ENCODE measurements around the gene TAAR6. TPM values are rescaled to one million over a fixed set of nuclear protein-coding genes. Genes with fewer than 3 reads are reported as not detected.

Gene TAAR6
- total RNA-seq (2021) = not detected in 2 replicates
- not detected for Bru-seq, nascent RNA
- BruChase-seq, experiment 1, labeled RNA remaining after a 2-hour chase = not detected
- BruChase-seq, experiment 2, labeled RNA remaining after a 6-hour chase = percentile 20 among the genes with signal in this experiment
- long read RNA-seq = 0 reads

DNA sequence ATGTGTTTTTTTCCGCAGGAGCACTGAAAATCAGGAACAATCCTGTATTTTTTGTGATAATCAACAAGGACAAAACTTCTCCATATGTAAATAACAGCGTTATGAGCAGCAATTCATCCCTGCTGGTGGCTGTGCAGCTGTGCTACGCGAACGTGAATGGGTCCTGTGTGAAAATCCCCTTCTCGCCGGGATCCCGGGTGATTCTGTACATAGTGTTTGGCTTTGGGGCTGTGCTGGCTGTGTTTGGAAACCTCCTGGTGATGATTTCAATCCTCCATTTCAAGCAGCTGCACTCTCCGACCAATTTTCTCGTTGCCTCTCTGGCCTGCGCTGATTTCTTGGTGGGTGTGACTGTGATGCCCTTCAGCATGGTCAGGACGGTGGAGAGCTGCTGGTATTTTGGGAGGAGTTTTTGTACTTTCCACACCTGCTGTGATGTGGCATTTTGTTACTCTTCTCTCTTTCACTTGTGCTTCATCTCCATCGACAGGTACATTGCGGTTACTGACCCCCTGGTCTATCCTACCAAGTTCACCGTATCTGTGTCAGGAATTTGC is at the start of gene TAAR6:
Gene TAAR6, plus strand, starts transcription at position 102 of the 557 bp plus-strand sequence. Its CDS starts 0 bp downstream, at position 102.
- Histone ChIP-seq H3K9me3 (ENCODE audit: insufficient read depth, low read depth) (peaks cover 4% of the 10 kb centered on the region; the same call in 1 of the 2 replicates), H3K36me3 (ENCODE audit: low read depth) (no peaks in the 10 kb centered on the region), H3K4me2 (no peak within 1 kb of the TSS), H3K79me2 (ENCODE audit: low read depth) (no peaks in the 10 kb centered on the region), H3K9me2 (ENCODE audit: insufficient read depth) (0 out of 2 replicates have a peak, but pooled peaks cover 5% of the 10 kb centered on the region), H4K20me1 (ENCODE audit: insufficient read depth) (no peaks in the 10 kb centered on the region), H2AFZ (peak within 1 kb of the TSS; percentile 48; the same call in 1 of the 2 replicates), H3K27me3 (ENCODE audit: insufficient read depth, low read depth) (no peaks in the 10 kb centered on the region), H3K4me3 (no peak within 1 kb of the TSS), H3K4me1 (replicated peaks; ENCODE audit: insufficient read depth) (no peaks in the 10 kb centered on the region), H3K27ac (no peak within 1 kb of the TSS), H3F3A (ENCODE audit: insufficient read depth, low read depth) (no peaks in the 10 kb centered on the region)
- intact Hi-C loops (cut with micrococcal nuclease; ENCODE audit: unreplicated experiment) = no loop called here
- TF ChIP-seq, protein P1, sequence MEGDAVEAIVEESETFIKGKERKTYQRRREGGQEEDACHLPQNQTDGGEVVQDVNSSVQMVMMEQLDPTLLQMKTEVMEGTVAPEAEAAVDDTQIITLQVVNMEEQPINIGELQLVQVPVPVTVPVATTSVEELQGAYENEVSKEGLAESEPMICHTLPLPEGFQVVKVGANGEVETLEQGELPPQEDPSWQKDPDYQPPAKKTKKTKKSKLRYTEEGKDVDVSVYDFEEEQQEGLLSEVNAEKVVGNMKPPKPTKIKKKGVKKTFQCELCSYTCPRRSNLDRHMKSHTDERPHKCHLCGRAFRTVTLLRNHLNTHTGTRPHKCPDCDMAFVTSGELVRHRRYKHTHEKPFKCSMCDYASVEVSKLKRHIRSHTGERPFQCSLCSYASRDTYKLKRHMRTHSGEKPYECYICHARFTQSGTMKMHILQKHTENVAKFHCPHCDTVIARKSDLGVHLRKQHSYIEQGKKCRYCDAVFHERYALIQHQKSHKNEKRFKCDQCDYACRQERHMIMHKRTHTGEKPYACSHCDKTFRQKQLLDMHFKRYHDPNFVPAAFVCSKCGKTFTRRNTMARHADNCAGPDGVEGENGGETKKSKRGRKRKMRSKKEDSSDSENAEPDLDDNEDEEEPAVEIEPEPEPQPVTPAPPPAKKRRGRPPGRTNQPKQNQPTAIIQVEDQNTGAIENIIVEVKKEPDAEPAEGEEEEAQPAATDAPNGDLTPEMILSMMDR (conservative IDR thresholded peaks at IDR 0.05) = no peak
- no peak for TF ChIP-seq EZH2 (IDR thresholded peaks at IDR 0.05; ENCODE audit: low read depth)
- CTCF ChIA-PET = no interaction called here
- POLR2A ChIA-PET (ENCODE audit: unreplicated experiment) = no interaction called here
- DNase-seq = no peak
- no TSS peak for BruUV-seq (replicated peaks)

- ChIA-PET CTCF (no interaction called here), POLR2A (ENCODE audit: unreplicated experiment) (no interaction called here)
- Histone ChIP-seq H3F3A (ENCODE audit: insufficient read depth, low read depth) (no peaks in the 10 kb centered on the region), H3K27ac (no peak overlapping the region), H3K4me3 (no peak overlapping the region), H3K9me3 (ENCODE audit: insufficient read depth, low read depth) (no peaks in the 10 kb centered on the region), H3K9me2 (ENCODE audit: insufficient read depth) (0 out of 2 replicates have a peak, but pooled peaks cover 3% of the 10 kb centered on the region), H3K27me3 (ENCODE audit: insufficient read depth, low read depth) (no peaks in the 10 kb centered on the region), H3K79me2 (ENCODE audit: low read depth) (no peaks in the 10 kb centered on the region), H3K4me1 (replicated peaks; ENCODE audit: insufficient read depth) (no peaks in the 10 kb centered on the region), H3K4me2 (no peak overlapping the region), H4K20me1 (ENCODE audit: insufficient read depth) (no peaks in the 10 kb centered on the region), H3K36me3 (ENCODE audit: low read depth) (no peaks in the 10 kb centered on the region), H2AFZ (no peak overlapping the region)
- DNase-seq = no peak
- intact Hi-C loops (cut with micrococcal nuclease; ENCODE audit: unreplicated experiment) = no loop called here
- TF ChIP-seq EZH2 (IDR thresholded peaks at IDR 0.05; ENCODE audit: low read depth) = no peak
- TF ChIP-seq, protein P1 (conservative IDR thresholded peaks at IDR 0.05) = no peak
- no TSS peak for BruUV-seq (replicated peaks)
These were observed 49.2 kb upstream of the TAAR6 start for GRCh38 chr6:132520953-132521352.

DNA sequence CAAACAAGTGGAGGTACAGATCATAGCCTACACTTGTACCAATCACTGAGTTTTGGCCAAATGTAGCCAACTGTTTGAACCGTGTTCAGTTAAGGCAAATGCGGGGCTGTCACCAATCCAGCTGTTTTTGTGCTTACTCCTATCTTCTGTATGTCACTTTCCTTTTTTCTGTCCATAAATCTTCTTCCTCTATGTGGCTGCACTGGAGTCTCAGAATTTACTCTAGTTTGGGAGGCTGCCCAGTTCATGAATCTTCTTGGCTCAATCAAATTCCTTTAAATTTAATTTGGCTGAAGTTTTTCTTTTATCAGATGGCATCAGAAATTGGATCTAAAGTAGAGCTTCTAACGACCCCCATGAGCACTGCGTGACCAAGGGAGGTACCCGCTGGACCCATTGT is 45.5 kb upstream of the TAAR6 start:
- Histone ChIP-seq H3K9me3 (ENCODE audit: insufficient read depth, low read depth) (no peaks in the 10 kb centered on the region), H3K4me2 (no peak overlapping the region), H3K79me2 (ENCODE audit: low read depth) (no peaks in the 10 kb centered on the region), H4K20me1 (ENCODE audit: insufficient read depth) (no peaks in the 10 kb centered on the region), H3K27ac (no peak overlapping the region), H3K9me2 (ENCODE audit: insufficient read depth) (0 out of 2 replicates have a peak, but pooled peaks cover 3% of the 10 kb centered on the region), H3K4me3 (no peak overlapping the region), H3F3A (ENCODE audit: insufficient read depth, low read depth) (no peaks in the 10 kb centered on the region), H3K4me1 (replicated peaks; ENCODE audit: insufficient read depth) (no peaks in the 10 kb centered on the region), H3K36me3 (ENCODE audit: low read depth) (no peaks in the 10 kb centered on the region), H3K27me3 (ENCODE audit: insufficient read depth, low read depth) (no peaks in the 10 kb centered on the region), H2AFZ (no peak overlapping the region)
- ChIA-PET POLR2A (ENCODE audit: unreplicated experiment) (no interaction called here), CTCF (no interaction called here)
- BruUV-seq (replicated peaks) = no TSS peak
- no peak for DNase-seq
- intact Hi-C loops (cut with micrococcal nuclease; ENCODE audit: unreplicated experiment) = no loop called here
- TF ChIP-seq EZH2 (IDR thresholded peaks at IDR 0.05; ENCODE audit: low read depth) = no peak
- TF ChIP-seq, protein P1 (conservative IDR thresholded peaks at IDR 0.05) = no peak

All from PC-9 (cell line).